Effector CD4-positive, alpha-beta T cell (primary cell): ENCODE data around the gene EIF3K.

Experiments used
- DNase-seq: peaks from one replicate; pipeline ENCODE4 v3.0.0-alpha.2; 2020

EIF3K gene

GRCh38 chr19:38667661-38668171, 48.7 kb downstream of the EIF3K start:
- no peak for DNase-seq

GRCh38 chr19:38669552-38669951, 50.6 kb downstream of the EIF3K start:
- DNase-seq, result no peak

- DNase-seq, result no peak
These were observed 52.0 kb downstream of the EIF3K start for GRCh38 chr19:38670921-38671398.

- no peak for DNase-seq
These were observed 52.7 kb downstream of the EIF3K start for GRCh38 chr19:38671654-38672053.

- DNase-seq, result no peak
These were observed 54.0 kb downstream of the EIF3K start for GRCh38 chr19:38673030-38673429.

GRCh38 chr19:38674388-38675171, 55.6 kb downstream of the EIF3K start:
- DNase-seq, result no peak

- DNase-seq, result no peak
These were observed 56.6 kb downstream of the EIF3K start for GRCh38 chr19:38675611-38676010.

GRCh38 chr19:38676023-38676877, 57.3 kb downstream of the EIF3K start:
- DNase-seq, result no peak

- DNase-seq, result no peak
These were observed 58.1 kb downstream of the EIF3K start for GRCh38 chr19:38676878-38677646.

- DNase-seq, result no peak
These were observed 59.4 kb downstream of the EIF3K start for GRCh38 chr19:38678217-38678890.

- DNase-seq, result no peak
These were observed 60.0 kb downstream of the EIF3K start for GRCh38 chr19:38678891-38679494.

GRCh38 chr19:38679839-38680238, 60.9 kb downstream of the EIF3K start:
- DNase-seq, result no peak

- no peak for DNase-seq
These were observed 63.3 kb downstream of the EIF3K start for GRCh38 chr19:38682195-38682867.

- DNase-seq, result no peak
These were observed 63.9 kb downstream of the EIF3K start for GRCh38 chr19:38682872-38683392.

- peak; percentile 57 for DNase-seq
These were observed 64.5 kb downstream of the EIF3K start for GRCh38 chr19:38683393-38684077.

GRCh38 chr19:38684078-38684861, 65.3 kb downstream of the EIF3K start:
- DNase-seq, result no peak

GRCh38 chr19:38684862-38685665, 66.1 kb downstream of the EIF3K start:
- no peak for DNase-seq
